GM12875 (cell line): ENCODE data around the gene CENPB.

Experiments
- H3K4me3 ChIP-seq: one replicate; pipeline ENCODE4 v1.5.1; 2011; ENCODE audit warnings: low read depth, low read length, control low read depth
- CTCF ChIP-seq: IDR thresholded peaks from 2 replicates; pipeline ENCODE4 v1.5.1; 2011; ENCODE audit warnings: low read depth, mild to moderate bottlenecking, control low read depth, inconsistent platforms, low read length, moderate library complexity, borderline replicate concordance; ENCODE audit not compliant: insufficient read depth

The CENPB gene

GRCh38 chr20:3782597-3782996, 3.9 kb downstream of the CENPB start:
- TF ChIP-seq CTCF, result no peak
- H3K4me3 ChIP-seq, result no peak overlapping the region

GRCh38 chr20:3781153-3781910, 5.2 kb downstream of the CENPB start, which contains the start of gene SPEF1:
Gene SPEF1 (minus strand): TSS chr20:3781448. CDS start chr20:3781287, 161 bp downstream.
- TF ChIP-seq CTCF, result 0 out of 2 replicates have a peak, but pooled peaks have one; percentile 4
- peak within 1 kb of the TSS; percentile 18 for H3K4me3 ChIP-seq

GRCh38 chr20:3778976-3779375, 7.6 kb downstream of the CENPB start:
- no peak for TF ChIP-seq CTCF
- no peak overlapping the region for H3K4me3 ChIP-seq

- H3K4me3 ChIP-seq, result peak overlapping the region; percentile 27
These were observed 8.6 kb downstream of the CENPB start for GRCh38 chr20:3777716-3778629.

GRCh38 chr20:3777381-3777715, 9.2 kb downstream of the CENPB start:
- no peak overlapping the region for H3K4me3 ChIP-seq
- TF ChIP-seq CTCF, result no peak

More at GRCh38 chr20:3777716-3778629, 8.6 kb downstream of the CENPB start:
- TF ChIP-seq CTCF, result no peak

- TF ChIP-seq CTCF, result no peak
- no peak overlapping the region for H3K4me3 ChIP-seq
These were observed 11.0 kb downstream of the CENPB start for GRCh38 chr20:3775457-3776108.
